ENCODE results near the gene PTGIS. TPM values are rescaled to one million over a fixed set of nuclear protein-coding genes. Genes with fewer than 3 reads are reported as not detected.

PTGIS gene
- total RNA-seq, 1 experiment from 2014 or later = 15.3 TPM

- in situ Hi-C loops (cut with HindIII; ENCODE audit: low sequenced_read_pairs) = no loop called here
- no peak for DNase-seq (ENCODE audit: low spot score)
Measured at GRCh38 chr20:49513517-49513916, 54.4 kb downstream of the PTGIS start.

GRCh38 chr20:49513009-49513408 lies 54.9 kb downstream of the PTGIS start:
- in situ Hi-C loops (cut with HindIII; ENCODE audit: low sequenced_read_pairs) = no loop called here
- DNase-seq (ENCODE audit: low spot score) = no peak

GRCh38 chr20:49511788-49512525 lies 56.0 kb downstream of the PTGIS start:
- in situ Hi-C loops (cut with HindIII; ENCODE audit: low sequenced_read_pairs) = no loop called here
- no peak for DNase-seq (ENCODE audit: low spot score)

- DNase-seq (ENCODE audit: low spot score) = no peak
- in situ Hi-C loops (cut with HindIII; ENCODE audit: low sequenced_read_pairs) = no loop called here
Measured at GRCh38 chr20:49510562-49511122, 57.3 kb downstream of the PTGIS start.

GRCh38 chr20:49508435-49509199 lies 59.3 kb downstream of the PTGIS start:
- in situ Hi-C loops (cut with HindIII; ENCODE audit: low sequenced_read_pairs) = no loop called here

GRCh38 chr20:49507741-49508434 lies 60.0 kb downstream of the PTGIS start:
- no peak for DNase-seq (ENCODE audit: low spot score)
- in situ Hi-C loops (cut with HindIII; ENCODE audit: low sequenced_read_pairs) = no loop called here

More at GRCh38 chr20:49508435-49509199, 59.3 kb downstream of the PTGIS start:
- peak; percentile 82 for DNase-seq (ENCODE audit: low spot score)

GRCh38 chr20:49505518-49505917 lies 62.4 kb downstream of the PTGIS start:
- in situ Hi-C loops (cut with HindIII; ENCODE audit: low sequenced_read_pairs) = no loop called here
- peak; percentile 85 for DNase-seq (ENCODE audit: low spot score)

- DNase-seq (ENCODE audit: low spot score) = no peak
- in situ Hi-C loops (cut with HindIII; ENCODE audit: low sequenced_read_pairs) = no loop called here
Measured at GRCh38 chr20:49503176-49503575, 64.8 kb downstream of the PTGIS start.

GRCh38 chr20:49501917-49502316 lies 66.0 kb downstream of the PTGIS start:
- in situ Hi-C loops (cut with HindIII; ENCODE audit: low sequenced_read_pairs) = no loop called here
- DNase-seq (ENCODE audit: low spot score) = no peak

- in situ Hi-C loops (cut with HindIII; ENCODE audit: low sequenced_read_pairs) = loop anchor here (10.0 kb wide), 1 partner anchor 173 kb away; no protein-coding TSS in a partner anchor
Measured at GRCh38 chr20:49497398-49497669, 70.6 kb downstream of the PTGIS start.

GRCh38 chr20:49496553-49497397 lies 71.2 kb downstream of the PTGIS start:
- DNase-seq (ENCODE audit: low spot score) = no peak
- in situ Hi-C loops (cut with HindIII; ENCODE audit: low sequenced_read_pairs) = loop anchor here (10.0 kb wide), 1 partner anchor 172 kb away; no protein-coding TSS in a partner anchor

More at GRCh38 chr20:49497398-49497669, 70.6 kb downstream of the PTGIS start:
- DNase-seq (ENCODE audit: low spot score) = no peak

GRCh38 chr20:49496043-49496442 lies 71.9 kb downstream of the PTGIS start:
- in situ Hi-C loops (cut with HindIII; ENCODE audit: low sequenced_read_pairs) = loop anchor here (10.0 kb wide), 1 partner anchor 171 kb away; no protein-coding TSS in a partner anchor

GRCh38 chr20:49490689-49491088 lies 77.2 kb downstream of the PTGIS start:
- DNase-seq (ENCODE audit: low spot score) = no peak
- in situ Hi-C loops (cut with HindIII; ENCODE audit: low sequenced_read_pairs) = loop anchor here (10.0 kb wide), 1 partner anchor 166 kb away; no protein-coding TSS in a partner anchor

More at GRCh38 chr20:49496043-49496442, 71.9 kb downstream of the PTGIS start:
- DNase-seq (ENCODE audit: low spot score) = no peak

GRCh38 chr20:49489688-49490087 lies 78.2 kb downstream of the PTGIS start:
- DNase-seq (ENCODE audit: low spot score) = no peak
- in situ Hi-C loops (cut with HindIII; ENCODE audit: low sequenced_read_pairs) = loop anchor here (10.0 kb wide), 1 partner anchor 165 kb away; no protein-coding TSS in a partner anchor

- in situ Hi-C loops (cut with HindIII; ENCODE audit: low sequenced_read_pairs) = no loop called here
- no peak for DNase-seq (ENCODE audit: low spot score)
Measured at GRCh38 chr20:49486064-49486463, 81.9 kb downstream of the PTGIS start.

- in situ Hi-C loops (cut with HindIII; ENCODE audit: low sequenced_read_pairs) = no loop called here
- no peak for DNase-seq (ENCODE audit: low spot score)
Measured at GRCh38 chr20:49485563-49485962, 82.4 kb downstream of the PTGIS start.

- in situ Hi-C loops (cut with HindIII; ENCODE audit: low sequenced_read_pairs) = no loop called here
- DNase-seq (ENCODE audit: low spot score) = peak; percentile 83
Measured at GRCh38 chr20:49484180-49485140, 83.5 kb downstream of the PTGIS start.
